GM10248 (cell line): ENCODE data around the gene CACNA1C.

Experiments used
- CTCF ChIA-PET: fragments of 300-600 bp; sonication (Branson Sonifier 250); formaldehyde crosslinking; extraction: SDS; loops from one replicate; lab custom pipeline; 2021; ENCODE audit warnings: antibody characterized with exemption; lab: Yijun Ruan, JAX
- POLR2A ChIA-PET: fragments of 350-650 bp; sonication (Branson Sonifier 250); formaldehyde crosslinking; extraction: SDS; loops from one replicate; lab custom pipeline; 2020; ENCODE audit warnings: antibody characterized with exemption; lab: Yijun Ruan, JAX
- DNase-seq: peaks from one replicate; pipeline ENCODE4 v3.0.0; 2012; ENCODE audit errors: extremely low spot score
- CTCF ChIP-seq: IDR thresholded peaks from 2 replicates; pipeline ENCODE4 v1.5.1; 2012; ENCODE audit warnings: mild to moderate bottlenecking, low read depth; ENCODE audit errors: extremely low read depth, missing control alignments, control extremely low read depth

The CACNA1C gene

GRCh38 chr12:2383325-2384028 lies 330.7 kb downstream of the CACNA1C start:
- CTCF ChIA-PET = interaction anchor here (1.8 to 5.1 kb wide), 2 partner anchors 12 kb away, joined by 7 to 27 read pairs; no protein-coding TSS in a partner anchor
- TF ChIP-seq CTCF = no peak

GRCh38 chr12:2384029-2384386 lies 331.2 kb downstream of the CACNA1C start:
- no peak for DNase-seq
- POLR2A ChIA-PET = no interaction called here
- no peak for TF ChIP-seq CTCF
- CTCF ChIA-PET = no interaction called here

More at GRCh38 chr12:2383325-2384028, 330.7 kb downstream of the CACNA1C start:
- POLR2A ChIA-PET = no interaction called here
- no peak for DNase-seq

GRCh38 chr12:2384533-2385351 lies 332.0 kb downstream of the CACNA1C start:
- ChIA-PET POLR2A (no interaction called here), CTCF (interaction anchor here (1.6 kb wide), 1 partner anchor 594 kb away, joined by 3 read pairs; no protein-coding TSS in a partner anchor)
- DNase-seq = no peak
- no peak for TF ChIP-seq CTCF

- DNase-seq = no peak
- POLR2A ChIA-PET = no interaction called here
- no peak for TF ChIP-seq CTCF
- CTCF ChIA-PET = interaction anchor here (1.6 kb wide), 1 partner anchor 595 kb away, joined by 3 read pairs; no protein-coding TSS in a partner anchor
These were observed 332.7 kb downstream of the CACNA1C start for GRCh38 chr12:2385529-2385928.

- DNase-seq = no peak
- no peak for TF ChIP-seq CTCF
- ChIA-PET CTCF (interaction anchor here (1.6 kb wide), 2 partner anchors 10 to 596 kb away, joined by 3 to 10 read pairs; no protein-coding TSS in a partner anchor), POLR2A (no interaction called here)
These were observed 333.8 kb downstream of the CACNA1C start for GRCh38 chr12:2386566-2386965.

- ChIA-PET CTCF (interaction anchor here (1.6 kb wide), 1 partner anchor 10 kb away, joined by 10 read pairs; no protein-coding TSS in a partner anchor), POLR2A (no interaction called here)
- no peak for TF ChIP-seq CTCF
- DNase-seq = peak; percentile 36
These were observed 334.5 kb downstream of the CACNA1C start for GRCh38 chr12:2387103-2387834.
